A549 (cell line): ENCODE data around the gene ZNF521. TPM values are rescaled to one million over a fixed set of nuclear protein-coding genes. Genes with fewer than 3 reads are reported as not detected.

Experiments
- ATAC-seq, 2 experiments: fragments of 200-7000 bp in 1 of 2; fragments of >200 bp in 1 of 2; cut with Nextera tagmentation in 1 of 2; cut with Tn5 transposase in 1 of 2; 3 replicates each; pipeline versions ENCODE4 v1.8.0 to v1.9.1; 2018 to 2020; ENCODE audit warnings: mild to moderate bottlenecking in 1 of 2, moderate library complexity in 1 of 2
- CTCF ChIA-PET: fragments of 300-600 bp; sonication (Branson Sonifier 250); formaldehyde crosslinking; extraction: SDS; loops from one replicate; lab custom pipeline; 2021; ENCODE audit warnings: antibody characterized with exemption, inconsistent platforms; lab: Yijun Ruan, JAX
- POLR2A ChIA-PET: fragments of 350-600 bp; formaldehyde crosslinking; extraction: SDS; loops from one replicate; lab custom pipeline; 2021; ENCODE audit warnings: antibody characterized with exemption, inconsistent platforms; lab: Yijun Ruan, JAX
- DNase-seq, 2 experiments: peaks; one replicate each; pipeline versions ENCODE4 v3.0.0 to v3.0.0-alpha.2; 2011 to 2016; ENCODE audit warnings: low read depth in 1 of 2, low spot score in 1 of 2
- FAIRE-seq: peaks from 2 replicates; lab custom pipeline; 2011; peaks lifted over from hg19 to GRCh38; lab: Jason Lieb, UNC
- H3K27ac ChIP-seq, 2 experiments: fragments of >200 bp; sonication (Bioruptor Twin); formaldehyde crosslinking; 3 replicates each; pipeline ENCODE4 v1.5.1; 2016 to 2017
- H3K4me1 ChIP-seq: fragments of >200 bp; sonication (Bioruptor Twin); formaldehyde crosslinking; 3 replicates; pipeline ENCODE4 v1.6.1; 2016
- H3K4me2 ChIP-seq: fragments of >200 bp; sonication (Bioruptor Twin); formaldehyde crosslinking; 3 replicates; pipeline ENCODE4 v1.6.1; 2016
- H3K4me3 ChIP-seq: fragments of >200 bp; sonication (Bioruptor Twin); formaldehyde crosslinking; 3 replicates; pipeline ENCODE4 v1.5.1; 2016
- H3K9me3 ChIP-seq: fragments of >200 bp; sonication (Bioruptor Twin); formaldehyde crosslinking; 3 replicates; pipeline ENCODE4 v1.6.1; 2016
- BHLHE40 ChIP-seq: IDR thresholded peaks from 2 replicates; pipeline ENCODE4 v1.6.1; 2012; ENCODE audit warnings: low read depth, low read length, inconsistent platforms
- CHD2 ChIP-seq: fragments of 150-350 bp; IDR thresholded peaks from 2 replicates; pipeline ENCODE4 v1.6.1; 2014; ENCODE audit warnings: low read length; ENCODE audit not compliant: partially characterized antibody
- CHD4 ChIP-seq: fragments of 200-600 bp; sonication (generic); IDR thresholded peaks from 2 replicates; pipeline ENCODE4 v1.6.1; 2016; ENCODE audit warnings: antibody characterized with exemption, mild to moderate bottlenecking, borderline replicate concordance
- CTCF ChIP-seq: fragments of >200 bp; sonication (Bioruptor Twin); formaldehyde crosslinking; IDR thresholded peaks from 3 replicates; pipeline ENCODE4 v1.5.1; 2016
- E2F6 ChIP-seq: IDR thresholded peaks from 2 replicates; pipeline ENCODE4 v1.6.1; 2012; ENCODE audit warnings: low read depth, borderline replicate concordance
- FOSL2 ChIP-seq, 2 experiments: fragments of 450-650 bp in 1 of 2; fragments of >200 bp in 1 of 2; sonication (Bioruptor Twin) in 1 of 2; formaldehyde crosslinking; IDR thresholded peaks; 2 replicates each; pipeline versions ENCODE4 v1.5.0 to v1.6.1; 2016 to 2020; ENCODE audit warnings: mild to moderate bottlenecking in 1 of 2, moderate library complexity in 1 of 2
- JUN ChIP-seq, 2 experiments: fragments of >200 bp; sonication (Bioruptor Twin); formaldehyde crosslinking; IDR thresholded peaks; 2 replicates in 1 of 2; 3 replicates in 1 of 2; pipeline ENCODE4 v1.6.1; 2016 to 2017
- JUNB ChIP-seq: fragments of >200 bp; sonication (Bioruptor Twin); formaldehyde crosslinking; IDR thresholded peaks from 2 replicates; pipeline ENCODE4 v1.6.1; 2016
- KDM5A ChIP-seq: fragments of 200-600 bp; sonication (generic); IDR thresholded peaks from 2 replicates; pipeline ENCODE4 v1.6.1; 2016; ENCODE audit warnings: antibody characterized with exemption, mild to moderate bottlenecking
- MAFK ChIP-seq: fragments of 450-650 bp; IDR thresholded peaks from 2 replicates; pipeline ENCODE4 v1.6.1; 2014; ENCODE audit not compliant: partially characterized antibody
- PBX3 ChIP-seq: IDR thresholded peaks from 2 replicates; pipeline ENCODE4 v1.6.1; 2012
- POLR2A ChIP-seq: IDR thresholded peaks from 2 replicates; pipeline ENCODE4 v1.6.1; 2012; ENCODE audit warnings: mild to moderate bottlenecking, low read length
- RFX5 ChIP-seq: fragments of 450-650 bp; IDR thresholded peaks from 2 replicates; pipeline ENCODE4 v1.7.1; 2014; ENCODE audit warnings: antibody characterized with exemption, mild to moderate bottlenecking, moderate library complexity
- TFCP2L1 ChIP-seq: fragments of 250-450 bp; sonication (Bioruptor Pico); IDR thresholded peaks from 2 replicates; pipeline ENCODE4 v1.5.0; 2021; ENCODE audit warnings: mild to moderate bottlenecking
- ZFP36 ChIP-seq: fragments of 450-650 bp; IDR thresholded peaks from 2 replicates; pipeline ENCODE4 v1.6.1; 2014; ENCODE audit warnings: borderline replicate concordance; ENCODE audit not compliant: partially characterized antibody
- ZNF302 ChIP-seq: fragments of 250-450 bp; sonication (Bioruptor Pico); IDR thresholded peaks from 2 replicates; pipeline ENCODE4 v1.9.0; 2021; ENCODE audit warnings: inconsistent platforms, mild to moderate bottlenecking, moderate library complexity
- WGBS: methylation state at CpG from one replicate; pipeline ENCODE4 v1.1.6; 2017; ENCODE audit errors: missing lambda C conversion rate; 5-methylcytosine and 5-hydroxymethylcytosine counted together
- polyA plus RNA-seq, 4 experiments: library from polyadenylated mRNA; depleted of rRNA in 3 of 4; stranded (reverse); fragments of >200 nt; fragmentation: RNase III in 1 of 4; extraction: RNeasy Plus Mini Kit Qiagen cat#74134 plus additional on column Dnase treatment in 1 of 4; gene quantifications; 2 replicates in 3 of 4; 3 replicates in 1 of 4; pipeline ENCODE4 v1.2.3, GENCODE V29; 2011 to 2017

ZNF521 gene
- polyA plus RNA-seq, 2 of the 4 experiments (the other 2 are of a cell fraction): not detected

- ATAC-seq (no peak), DNase-seq (no peak), FAIRE-seq (no peak)
- 27% methylated on average over 3 of the region's 3 CpGs for WGBS
- H3K4me1 ChIP-seq: no peaks in the 10 kb centered on the region
- ChIA-PET CTCF (no interaction called here), POLR2A (no interaction called here)
- no peak overlapping the region for H3K4me3 ChIP-seq
- no peak overlapping the region for H3K27ac ChIP-seq
- H3K9me3 ChIP-seq: no peaks in the 10 kb centered on the region
- H3K4me2 ChIP-seq: no peak overlapping the region
- TF ChIP-seq CHD2 (no peak), MAFK (peak; percentile 41)
Observed at GRCh38 chr18:25291150-25291549, 60.8 kb downstream of the ZNF521 start.

GRCh38 chr18:25289001-25289631 is 62.9 kb downstream of the ZNF521 start:
- CTCF ChIA-PET: no interaction called here

GRCh38 chr18:25288340-25288938 is 63.5 kb downstream of the ZNF521 start:
- H3K4me2 ChIP-seq: no peak overlapping the region
- FAIRE-seq (no peak), DNase-seq (no peak), ATAC-seq (no peak)
- CTCF ChIA-PET: no interaction called here
- H3K4me1 ChIP-seq: no peaks in the 10 kb centered on the region
- H3K9me3 ChIP-seq: no peaks in the 10 kb centered on the region
- 9% methylated on average over 4 of the region's 4 CpGs for WGBS
- POLR2A ChIA-PET: no interaction called here
- TF ChIP-seq PBX3: no peak
- no peak for TF ChIP-seq ZFP36
- no peak for TF ChIP-seq E2F6
- TF ChIP-seq KDM5A: no peak
- TF ChIP-seq TFCP2L1 (CRISPR knock-in tag): no peak
- H3K4me3 ChIP-seq: no peak overlapping the region
- H3K27ac ChIP-seq: no peak overlapping the region

More at GRCh38 chr18:25289001-25289631, 62.9 kb downstream of the ZNF521 start:
- Histone ChIP-seq H3K9me3 (no peaks in the 10 kb centered on the region), H3K4me2 (no peak overlapping the region), H3K4me3 (no peak overlapping the region), H3K27ac (no peak overlapping the region), H3K4me1 (no peaks in the 10 kb centered on the region)
- TF ChIP-seq JUNB (no peak), CTCF (no peak), ZNF302 (CRISPR knock-in tag) (no peak), CHD4 (no peak), POLR2A (no peak), JUN (IDR thresholded peaks at IDR 0.05) (no peak)
- POLR2A ChIA-PET: no interaction called here
- 3% methylated on average over 9 of the region's 9 CpGs for WGBS
- ATAC-seq: no peak
- DNase-seq: peak in 1 of 2 experiments; percentile 11
- no peak for FAIRE-seq

GRCh38 chr18:25287106-25287505 is 64.9 kb downstream of the ZNF521 start:
- ChIA-PET CTCF (no interaction called here), POLR2A (no interaction called here)
- no peak overlapping the region for H3K4me3 ChIP-seq
- FAIRE-seq: no peak
- DNase-seq: no peak
- no peaks in the 10 kb centered on the region for H3K4me1 ChIP-seq
- H3K9me3 ChIP-seq: no peaks in the 10 kb centered on the region
- no peak for TF ChIP-seq KDM5A
- no peak for TF ChIP-seq RFX5
- TF ChIP-seq FOSL2 (IDR thresholded peaks at IDR 0.05): no peak
- no peak for TF ChIP-seq FOSL2 (CRISPR knock-in tag; IDR thresholded peaks at IDR 0.05)
- TF ChIP-seq BHLHE40: no peak
- H3K4me2 ChIP-seq: no peak overlapping the region
- 42% methylated on average over 9 of the region's 9 CpGs for WGBS
- H3K27ac ChIP-seq: no peak overlapping the region
- no peak for ATAC-seq
